ENCODE data around the gene ATP8B1.

ATP8B1 gene

GRCh38 chr18:57784801-57785114 is 18.4 kb downstream of the ATP8B1 start:
- Histone ChIP-seq H3K4me1 (ENCODE audit: control insufficient read depth, low read depth, low read length) (peaks cover 14% of the 10 kb centered on the region), H2AK5ac (ENCODE audit: low read length) (no peak overlapping the region), H3K4me3 (ENCODE audit: low read length) (no peak overlapping the region), H3K18ac (ENCODE audit: low read length) (no peak overlapping the region), H3K27me3 (ENCODE audit: insufficient read depth, low read length, poor library complexity) (no peaks in the 10 kb centered on the region), H3K56ac (ENCODE audit: low read length) (no peak overlapping the region), H3K4me2 (ENCODE audit: low read length) (no peak overlapping the region), H2BK15ac (replicated peaks; ENCODE audit: low read depth) (no peak overlapping the region), H3K9ac (ENCODE audit: low read length) (no peak overlapping the region), H2BK5ac (ENCODE audit: low read length) (no peak overlapping the region), H4K5ac (ENCODE audit: low read length) (no peak overlapping the region), H3K4ac (ENCODE audit: low read depth, low read length) (no peak overlapping the region), H3K79me2 (ENCODE audit: control insufficient read depth, insufficient read depth, low read length) (no peaks in the 10 kb centered on the region), H3K23ac (ENCODE audit: low read length) (no peak overlapping the region), H3K79me1 (ENCODE audit: low read length) (no peaks in the 10 kb centered on the region), H4K8ac (ENCODE audit: low read depth, low read length) (no peak overlapping the region), H2BK120ac (ENCODE audit: low read depth, low read length) (no peak overlapping the region), H3K27ac (ENCODE audit: low read depth, low read length) (no peak overlapping the region), H3K36me3 (ENCODE audit: control insufficient read depth, insufficient read depth, low read length) (no peaks in the 10 kb centered on the region)
- WGBS (ENCODE audit: extremely low coverage, insufficient coverage, low lambda C conversion rate): no CpG with 5 or more reads among the region's 4 CpGs
- DNase-seq: no peak

- no peak overlapping the region for H3K4ac ChIP-seq (ENCODE audit: low read depth, low read length)
- no peak overlapping the region for H4K5ac ChIP-seq (ENCODE audit: low read length)
- no peaks in the 10 kb centered on the region for H3K36me3 ChIP-seq (ENCODE audit: control insufficient read depth, insufficient read depth, low read length)
- DNase-seq: no peak
- H3K27ac ChIP-seq (ENCODE audit: low read depth, low read length): no peak overlapping the region
- peak overlapping the region; percentile 4 for H3K56ac ChIP-seq (ENCODE audit: low read length)
- no peak overlapping the region for H3K18ac ChIP-seq (ENCODE audit: low read length)
- H3K4me2 ChIP-seq (ENCODE audit: low read length): no peak overlapping the region
- no peaks in the 10 kb centered on the region for H3K79me2 ChIP-seq (ENCODE audit: control insufficient read depth, insufficient read depth, low read length)
- H3K79me1 ChIP-seq (ENCODE audit: low read length): no peaks in the 10 kb centered on the region
- H4K8ac ChIP-seq (ENCODE audit: low read depth, low read length): no peak overlapping the region
- H3K9ac ChIP-seq (ENCODE audit: low read length): no peak overlapping the region
- no peak overlapping the region for H3K23ac ChIP-seq (ENCODE audit: low read length)
- no peak overlapping the region for H2BK5ac ChIP-seq (ENCODE audit: low read length)
- no peak overlapping the region for H2AK5ac ChIP-seq (ENCODE audit: low read length)
- no peak overlapping the region for H3K4me3 ChIP-seq (ENCODE audit: low read length)
- H2BK15ac ChIP-seq (replicated peaks; ENCODE audit: low read depth): no peak overlapping the region
- no CpG with 5 or more reads among the region's 16 CpGs for WGBS (ENCODE audit: extremely low coverage, insufficient coverage, low lambda C conversion rate)
- peaks cover 14% of the 10 kb centered on the region for H3K4me1 ChIP-seq (ENCODE audit: control insufficient read depth, low read depth, low read length)
- H3K27me3 ChIP-seq (ENCODE audit: insufficient read depth, low read length, poor library complexity): no peaks in the 10 kb centered on the region
- H2BK120ac ChIP-seq (ENCODE audit: low read depth, low read length): no peak overlapping the region
Observed at GRCh38 chr18:57784034-57784800, 18.9 kb downstream of the ATP8B1 start.

GRCh38 chr18:57782049-57782448 is 21.1 kb downstream of the ATP8B1 start:
- H3K27ac ChIP-seq (ENCODE audit: low read depth, low read length): no peak overlapping the region
- H3K4me1 ChIP-seq (ENCODE audit: control insufficient read depth, low read depth, low read length): peaks cover 14% of the 10 kb centered on the region
- no peak overlapping the region for H2BK5ac ChIP-seq (ENCODE audit: low read length)
- no peak overlapping the region for H4K5ac ChIP-seq (ENCODE audit: low read length)
- no peak overlapping the region for H3K56ac ChIP-seq (ENCODE audit: low read length)
- no peaks in the 10 kb centered on the region for H3K27me3 ChIP-seq (ENCODE audit: insufficient read depth, low read length, poor library complexity)
- H3K18ac ChIP-seq (ENCODE audit: low read length): no peak overlapping the region
- H3K4me2 ChIP-seq (ENCODE audit: low read length): no peak overlapping the region
- H4K8ac ChIP-seq (ENCODE audit: low read depth, low read length): no peak overlapping the region
- H2BK15ac ChIP-seq (replicated peaks; ENCODE audit: low read depth): no peak overlapping the region
- no peak overlapping the region for H2AK5ac ChIP-seq (ENCODE audit: low read length)
- H3K79me2 ChIP-seq (ENCODE audit: control insufficient read depth, insufficient read depth, low read length): no peaks in the 10 kb centered on the region
- no peak overlapping the region for H3K4me3 ChIP-seq (ENCODE audit: low read length)
- no peak overlapping the region for H3K9ac ChIP-seq (ENCODE audit: low read length)
- no peak overlapping the region for H3K23ac ChIP-seq (ENCODE audit: low read length)
- H3K79me1 ChIP-seq (ENCODE audit: low read length): no peaks in the 10 kb centered on the region
- H3K4ac ChIP-seq (ENCODE audit: low read depth, low read length): no peak overlapping the region
- H3K36me3 ChIP-seq (ENCODE audit: control insufficient read depth, insufficient read depth, low read length): no peaks in the 10 kb centered on the region
- DNase-seq: no peak
- H2BK120ac ChIP-seq (ENCODE audit: low read depth, low read length): no peak overlapping the region
- 100% methylated on average over 2 of the region's 5 CpGs for WGBS (ENCODE audit: extremely low coverage, insufficient coverage, low lambda C conversion rate)

GRCh38 chr18:57780706-57781347 is 22.3 kb downstream of the ATP8B1 start:
- no CpG with 5 or more reads among the region's 6 CpGs for WGBS (ENCODE audit: extremely low coverage, insufficient coverage, low lambda C conversion rate)
- Histone ChIP-seq H4K8ac (ENCODE audit: low read depth, low read length) (peak overlapping the region; percentile 65), H3K9ac (ENCODE audit: low read length) (no peak overlapping the region), H2AK5ac (ENCODE audit: low read length) (no peak overlapping the region), H3K79me1 (ENCODE audit: low read length) (no peaks in the 10 kb centered on the region), H3K18ac (ENCODE audit: low read length) (peak overlapping the region; percentile 97), H2BK15ac (replicated peaks; ENCODE audit: low read depth) (peak overlapping the region; percentile 57), H3K4me3 (ENCODE audit: low read length) (no peak overlapping the region), H3K79me2 (ENCODE audit: control insufficient read depth, insufficient read depth, low read length) (no peaks in the 10 kb centered on the region), H3K23ac (ENCODE audit: low read length) (no peak overlapping the region), H3K36me3 (ENCODE audit: control insufficient read depth, insufficient read depth, low read length) (no peaks in the 10 kb centered on the region), H2BK120ac (ENCODE audit: low read depth, low read length) (peak overlapping the region; percentile 73), H3K27me3 (ENCODE audit: insufficient read depth, low read length, poor library complexity) (no peaks in the 10 kb centered on the region), H3K4ac (ENCODE audit: low read depth, low read length) (peak overlapping the region; percentile 66), H3K27ac (ENCODE audit: low read depth, low read length) (no peak overlapping the region), H3K56ac (ENCODE audit: low read length) (peak overlapping the region; percentile 56), H4K5ac (ENCODE audit: low read length) (no peak overlapping the region), H3K4me2 (ENCODE audit: low read length) (no peak overlapping the region), H3K4me1 (ENCODE audit: control insufficient read depth, low read depth, low read length) (peaks cover 14% of the 10 kb centered on the region), H2BK5ac (ENCODE audit: low read length) (peak overlapping the region; percentile 67)
- DNase-seq: peak; percentile 39

GRCh38 chr18:57780318-57780705 is 22.8 kb downstream of the ATP8B1 start:
- Histone ChIP-seq H3K9ac (ENCODE audit: low read length) (no peak overlapping the region), H3K56ac (ENCODE audit: low read length) (peak overlapping the region; percentile 42), H3K4me1 (ENCODE audit: control insufficient read depth, low read depth, low read length) (peaks cover 14% of the 10 kb centered on the region), H3K27ac (ENCODE audit: low read depth, low read length) (no peak overlapping the region), H3K4me3 (ENCODE audit: low read length) (no peak overlapping the region), H2AK5ac (ENCODE audit: low read length) (no peak overlapping the region), H2BK5ac (ENCODE audit: low read length) (peak overlapping the region; percentile 67), H3K36me3 (ENCODE audit: control insufficient read depth, insufficient read depth, low read length) (no peaks in the 10 kb centered on the region), H3K23ac (ENCODE audit: low read length) (no peak overlapping the region), H3K4ac (ENCODE audit: low read depth, low read length) (no peak overlapping the region), H3K79me1 (ENCODE audit: low read length) (no peaks in the 10 kb centered on the region), H2BK15ac (replicated peaks; ENCODE audit: low read depth) (no peak overlapping the region), H3K79me2 (ENCODE audit: control insufficient read depth, insufficient read depth, low read length) (no peaks in the 10 kb centered on the region), H3K27me3 (ENCODE audit: insufficient read depth, low read length, poor library complexity) (no peaks in the 10 kb centered on the region), H4K8ac (ENCODE audit: low read depth, low read length) (no peak overlapping the region), H3K18ac (ENCODE audit: low read length) (no peak overlapping the region), H3K4me2 (ENCODE audit: low read length) (no peak overlapping the region), H4K5ac (ENCODE audit: low read length) (no peak overlapping the region), H2BK120ac (ENCODE audit: low read depth, low read length) (no peak overlapping the region)
- peak; percentile 62 for DNase-seq
- WGBS (ENCODE audit: extremely low coverage, insufficient coverage, low lambda C conversion rate): no CpG with 5 or more reads among the region's 2 CpGs
